Tibial nerve (tissue), 3 donors: ENCODE results near the gene RPTOR.

Experiments
- CTCF ChIP-seq, 5 experiments: fragments of 200-600 bp in 3 of 5; fragments of 450-650 bp in 2 of 5; sonication (generic) in 3 of 5; IDR thresholded peaks; one replicate each; pipeline ENCODE4 v1.5.1; 2016 to 2019; ENCODE audit warnings: antibody characterized with exemption in 5 of 5, mild to moderate bottlenecking in 3 of 5, moderate library complexity in 2 of 5
- POLR2A ChIP-seq, 2 donors: fragments of 450-650 bp; IDR thresholded peaks; one replicate each; pipeline ENCODE4 v1.6.1; 2017; ENCODE audit warnings: antibody characterized with exemption in 2 of 2, mild to moderate bottlenecking in 2 of 2, moderate library complexity in 2 of 2

GRCh38 chr17:80817861-80818260 lies 273.2 kb downstream of the RPTOR start:
- TF ChIP-seq CTCF (IDR thresholded peaks at IDR 0.05) = no peak
- TF ChIP-seq POLR2A (IDR thresholded peaks at IDR 0.05) = no peak
